AG08395 (cell line): ENCODE data around the gene A2M.
"Not testable (repeated sequence)": the region's sequence is repeated elsewhere in the genome, so short reads cannot be mapped to it uniquely, and the experiment has no call there.

ENCODE experiments used
- DNase-seq: peaks from one replicate; pipeline ENCODE4 v3.0.0; 2012; ENCODE audit warnings: mixed read lengths, low spot score

A2M gene

DNA sequence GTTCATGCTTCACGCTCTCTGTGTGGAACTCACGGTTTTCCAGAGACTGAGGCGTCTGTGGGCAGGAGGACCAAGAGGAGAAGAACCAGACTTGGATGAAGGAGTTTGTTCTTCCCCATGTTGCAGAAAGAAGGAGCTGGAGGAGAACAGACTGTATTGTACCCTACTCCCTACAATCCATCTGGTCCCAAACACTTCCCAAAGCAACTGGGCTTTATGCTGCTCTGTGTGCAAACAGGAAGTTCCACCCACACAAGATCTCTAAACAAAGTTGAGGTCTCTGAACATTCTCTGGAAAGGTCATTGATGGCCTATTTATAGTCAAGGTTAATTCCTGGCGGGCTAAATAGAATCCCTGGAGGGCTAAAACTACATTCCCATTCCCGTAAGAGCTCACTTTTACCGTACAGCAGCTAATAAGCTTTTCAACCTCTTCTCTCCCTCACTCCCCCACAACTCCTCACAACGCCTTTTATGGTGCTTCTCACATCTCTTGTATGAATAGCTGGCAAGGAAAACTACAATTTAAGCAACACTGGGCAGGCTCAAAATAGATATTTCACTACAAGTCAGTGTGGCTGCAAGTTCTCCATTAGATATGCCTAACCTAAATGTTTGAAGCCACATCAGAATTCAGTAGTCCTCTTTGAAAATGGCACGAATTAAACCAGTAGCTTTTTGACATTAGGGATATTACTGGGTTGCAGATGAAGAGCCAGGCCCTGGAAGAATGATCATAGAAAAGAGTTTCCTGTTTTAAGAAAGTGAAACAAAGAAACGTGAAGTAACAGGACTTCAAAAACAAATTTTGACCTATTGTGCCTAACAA, at the start of gene A2M:
TSS of gene A2M (minus strand) at position 189 of the 829 bp plus-strand sequence. CDS start at position 119, 70 bp downstream.
- no peak for DNase-seq

DNA sequence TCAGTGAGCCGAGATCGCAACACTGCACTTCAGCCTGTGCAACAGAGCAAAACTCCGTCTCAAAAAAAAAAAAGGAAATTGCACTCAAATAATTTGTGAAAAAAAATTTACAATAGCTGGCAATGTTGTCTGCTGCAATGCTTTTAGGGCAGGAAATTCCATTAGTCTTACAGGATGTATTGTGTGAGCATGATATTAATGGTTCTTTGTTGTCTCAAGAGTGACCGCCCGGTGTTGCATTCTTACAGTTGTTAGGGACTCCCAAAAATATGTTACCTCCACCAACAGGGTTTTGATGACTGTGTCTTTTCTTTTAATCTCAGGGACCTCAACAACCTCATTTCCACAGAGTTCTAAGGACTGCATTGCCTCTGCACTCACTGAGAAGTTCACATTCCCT, 47.7 kb upstream of the A2M start:
- no peak for DNase-seq

DNA sequence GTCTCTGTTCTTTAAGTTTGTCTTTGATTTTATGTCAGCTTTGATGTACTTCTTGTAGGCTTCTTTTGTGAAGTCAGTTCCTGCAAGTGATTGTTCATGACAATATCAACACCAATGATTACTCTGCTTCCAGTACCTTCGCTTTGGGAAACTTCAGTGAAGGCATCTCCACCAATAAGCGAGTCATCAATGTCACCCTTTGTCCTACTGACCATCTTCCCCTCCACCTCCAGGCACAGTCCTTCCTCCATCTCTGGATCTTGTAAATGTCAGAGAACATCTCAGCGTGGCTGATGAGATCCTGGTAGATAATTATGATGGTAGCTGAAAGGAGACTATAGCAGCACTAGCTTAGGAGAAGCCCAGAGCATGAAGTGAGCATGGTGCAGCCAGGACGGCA, 40.4 kb upstream of the A2M start:
- no peak for DNase-seq

DNA sequence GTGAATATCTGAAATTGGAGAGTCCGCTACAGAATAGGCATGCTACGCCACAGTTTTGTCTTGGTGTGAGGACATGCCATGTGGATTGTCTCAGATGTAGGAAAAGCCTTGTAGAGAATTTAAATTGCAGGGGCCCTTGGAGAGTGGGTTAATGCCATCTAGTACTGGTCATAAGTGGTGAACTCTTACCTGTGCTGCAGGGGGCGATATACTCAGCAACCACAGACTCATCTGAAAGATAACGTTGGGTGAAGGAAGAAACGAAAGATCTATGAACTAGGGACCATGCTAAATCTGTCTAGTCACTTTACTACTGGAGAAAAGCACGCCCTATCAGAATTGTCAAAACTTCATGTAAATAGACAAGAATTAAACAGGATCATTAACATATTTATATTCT, 33.7 kb upstream of the A2M start:
- no peak for DNase-seq

DNA sequence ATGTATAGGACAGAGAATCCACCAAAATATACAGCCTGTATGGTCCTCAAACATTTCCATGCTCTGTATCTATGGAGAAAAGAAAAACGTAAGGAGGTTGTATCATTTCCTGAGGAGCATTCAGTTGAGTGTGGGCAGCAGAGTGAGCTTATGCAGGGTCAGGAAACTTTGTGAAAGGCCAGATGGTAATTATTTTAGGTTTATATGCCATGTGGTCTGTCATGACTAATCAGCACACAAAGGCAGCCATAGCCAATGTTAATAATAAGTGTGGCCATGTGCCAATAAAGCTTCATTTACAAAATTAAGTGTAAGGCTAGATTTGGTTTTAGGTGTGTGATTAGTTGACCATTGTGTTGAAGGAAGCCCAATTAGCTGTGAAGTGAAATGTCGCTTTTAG, 33.2 kb upstream of the A2M start:
- no peak for DNase-seq

DNA sequence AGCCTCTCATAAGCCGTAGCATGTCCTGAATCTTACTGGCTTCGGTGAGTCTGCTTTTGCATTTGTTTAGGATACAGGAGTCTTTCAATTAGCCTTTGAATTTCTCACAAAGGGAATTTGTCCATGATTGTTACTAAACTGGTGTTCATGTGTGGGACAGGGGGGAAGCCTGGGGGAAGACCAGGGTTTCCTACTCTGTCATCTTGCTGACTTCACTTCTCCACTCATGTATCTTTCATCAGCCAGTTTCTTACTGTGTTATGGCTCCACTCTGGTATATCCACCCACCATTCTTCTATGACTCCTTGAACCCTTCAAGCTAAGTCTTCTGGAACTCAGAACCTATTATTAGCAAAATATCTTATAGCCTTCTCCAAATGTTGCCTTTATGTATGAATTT, 31.7 kb upstream of the A2M start:
- no peak for DNase-seq

DNA sequence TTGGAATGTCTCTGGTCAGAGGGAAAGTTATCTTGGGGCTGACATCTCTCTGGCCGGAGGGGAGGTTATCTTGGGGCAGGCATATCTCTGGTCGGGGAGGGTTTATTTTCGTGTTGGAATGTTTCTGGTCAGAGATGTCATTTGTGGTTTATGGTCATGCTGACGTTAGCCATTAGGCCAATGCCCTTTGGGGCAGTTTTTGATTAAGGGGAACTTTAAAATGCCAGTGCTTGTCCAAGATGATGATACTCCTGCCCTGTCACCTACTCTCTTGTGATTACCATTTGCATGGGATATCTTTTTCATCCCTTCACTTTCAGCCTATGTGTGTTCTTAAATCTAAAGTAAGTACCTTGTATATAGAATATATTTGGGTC, 29.0 kb upstream of the A2M start:
- no peak for DNase-seq

DNA sequence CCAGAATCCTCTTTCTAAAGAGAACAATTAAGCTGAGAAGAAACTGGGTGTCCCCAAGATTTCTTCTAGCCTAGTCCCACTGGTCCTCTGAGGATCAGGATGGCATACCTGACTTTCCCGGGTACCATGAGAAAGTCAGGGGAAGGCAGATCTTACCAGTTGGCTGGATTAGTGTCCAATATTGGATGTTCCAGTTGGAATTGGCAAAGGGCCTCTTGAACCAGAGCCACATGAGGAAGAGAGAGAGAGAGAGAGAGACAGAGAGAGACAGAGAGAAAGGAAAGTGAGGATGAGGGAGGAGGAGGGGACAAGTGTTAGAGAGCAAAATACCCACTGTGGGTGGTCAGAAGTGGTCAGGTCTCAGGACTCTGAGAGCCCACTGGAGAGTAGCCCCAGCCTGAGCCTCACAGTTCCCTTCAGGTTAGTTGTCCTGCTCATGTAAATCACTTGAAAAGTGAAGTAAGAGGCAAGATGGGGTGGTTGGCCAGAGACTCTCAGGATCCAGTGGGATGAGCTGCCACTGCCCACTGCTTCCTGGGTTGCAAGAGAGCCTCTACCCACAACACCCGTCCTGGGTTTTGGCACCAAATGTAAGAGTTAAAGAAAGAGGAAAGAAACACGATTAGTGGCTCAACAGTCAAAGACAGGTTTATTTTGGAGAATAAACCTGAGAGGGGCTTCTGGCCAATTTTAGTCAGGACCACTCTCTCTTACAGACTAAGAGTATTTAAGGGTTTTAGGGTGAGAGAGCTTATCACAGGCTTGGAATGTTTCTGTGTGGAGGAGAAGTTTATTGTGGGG, 28.4 kb upstream of the A2M start:
- no peak for DNase-seq

DNA sequence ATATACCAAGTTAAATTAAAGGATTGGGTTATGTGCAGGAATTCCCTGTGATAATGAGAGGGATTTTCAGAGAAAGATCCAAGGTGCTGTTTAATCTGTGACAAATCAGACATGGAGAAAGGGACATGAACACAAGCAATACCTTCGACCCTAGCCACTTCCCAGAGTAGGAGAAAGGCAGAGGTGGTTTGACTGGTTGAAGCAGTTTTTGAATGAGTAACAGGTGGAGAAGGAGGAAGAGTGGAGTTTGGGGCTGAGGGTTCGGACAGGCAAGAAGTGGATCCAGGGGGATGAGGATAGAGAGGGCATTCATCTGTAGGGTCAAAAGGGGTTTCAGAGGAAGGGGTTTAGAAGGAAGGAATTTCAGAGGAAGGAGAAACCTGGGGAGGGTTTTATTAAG, 27.4 kb upstream of the A2M start:
- DNase-seq: no peak

DNA sequence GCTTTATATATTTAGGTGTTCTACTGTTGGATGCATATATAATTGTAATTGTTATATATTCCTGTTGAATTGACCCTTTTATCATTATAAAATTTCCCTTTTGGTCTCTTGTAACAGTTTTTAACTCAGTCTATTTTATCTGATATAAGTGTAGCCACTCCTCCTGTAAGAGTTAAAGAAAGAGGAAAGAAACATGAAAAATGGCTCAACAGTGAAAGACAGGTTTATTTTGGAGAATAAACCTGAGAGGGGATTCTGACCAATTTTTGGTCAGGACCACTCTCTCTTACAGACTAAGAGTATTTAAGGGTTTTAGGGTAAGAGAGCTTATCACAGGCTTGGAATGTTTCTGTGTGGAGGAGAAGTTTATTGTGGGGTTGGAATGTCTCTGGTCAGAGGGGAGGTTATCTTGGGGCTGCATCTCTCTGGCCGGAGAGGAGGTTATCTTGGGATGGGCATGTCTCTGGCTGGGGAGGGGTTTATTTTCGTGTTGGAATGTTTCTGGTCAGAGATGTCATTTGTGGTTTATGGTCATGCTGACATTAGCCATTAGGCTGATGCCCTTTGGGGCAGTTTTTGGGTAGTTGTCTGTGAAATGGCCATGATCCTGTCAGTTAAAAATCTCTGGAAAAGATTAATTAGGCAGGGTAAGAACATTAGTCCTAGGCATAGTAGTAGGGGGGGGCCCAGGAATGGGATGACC, 24.0 kb upstream of the A2M start:
- DNase-seq: not testable (repeated sequence)

DNA sequence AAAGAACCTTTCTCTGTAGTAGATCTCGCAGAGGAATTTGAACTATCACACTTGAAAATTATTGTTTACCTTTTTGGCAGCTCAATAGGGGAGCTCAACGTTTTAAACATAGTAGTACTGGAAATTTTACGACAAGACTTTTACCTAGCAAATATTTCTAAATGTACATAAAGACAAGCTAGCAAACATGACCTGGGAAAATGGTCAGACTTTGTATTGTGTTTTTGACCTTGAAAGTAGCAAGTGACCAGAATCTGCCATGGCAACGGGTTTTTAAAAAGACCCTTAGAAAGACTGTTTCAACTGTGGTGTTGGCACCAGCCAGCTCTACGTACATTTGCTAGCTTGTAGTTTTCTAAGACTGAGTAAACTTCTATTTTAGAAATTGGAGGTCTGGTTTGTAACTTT, 20.2 kb upstream of the A2M start:
- no peak for DNase-seq

DNA sequence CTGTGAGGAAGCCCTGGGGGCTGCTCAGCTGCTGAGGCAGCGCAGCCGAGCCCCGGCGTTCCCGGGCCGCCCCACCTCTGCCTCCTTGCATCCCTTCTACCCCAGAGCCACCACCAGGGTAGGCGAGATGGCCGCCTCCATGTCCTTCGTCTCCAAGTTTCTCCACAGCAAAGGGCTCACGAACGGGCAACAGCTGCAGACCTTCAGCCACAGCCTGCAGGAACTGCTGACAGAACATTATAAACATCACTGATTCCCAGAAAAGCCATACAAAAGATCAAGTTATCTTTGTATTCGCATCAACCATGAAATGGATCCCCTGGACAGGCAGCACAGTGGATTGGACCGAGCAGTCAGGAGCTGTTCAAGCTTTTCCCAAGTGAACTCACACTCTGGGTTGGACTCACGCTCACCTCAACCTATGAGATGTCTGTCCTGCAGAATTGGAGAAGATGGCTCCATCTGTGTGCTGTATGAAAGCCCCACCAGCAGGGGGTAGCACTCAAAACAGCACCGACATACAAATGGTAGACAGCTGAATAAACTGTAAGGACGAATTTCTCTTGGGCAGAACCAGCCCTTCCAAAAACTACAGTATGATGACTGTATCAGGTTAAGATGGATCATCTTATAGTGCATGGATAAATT, 19.4 kb upstream of the A2M start:
- DNase-seq: no peak

DNA sequence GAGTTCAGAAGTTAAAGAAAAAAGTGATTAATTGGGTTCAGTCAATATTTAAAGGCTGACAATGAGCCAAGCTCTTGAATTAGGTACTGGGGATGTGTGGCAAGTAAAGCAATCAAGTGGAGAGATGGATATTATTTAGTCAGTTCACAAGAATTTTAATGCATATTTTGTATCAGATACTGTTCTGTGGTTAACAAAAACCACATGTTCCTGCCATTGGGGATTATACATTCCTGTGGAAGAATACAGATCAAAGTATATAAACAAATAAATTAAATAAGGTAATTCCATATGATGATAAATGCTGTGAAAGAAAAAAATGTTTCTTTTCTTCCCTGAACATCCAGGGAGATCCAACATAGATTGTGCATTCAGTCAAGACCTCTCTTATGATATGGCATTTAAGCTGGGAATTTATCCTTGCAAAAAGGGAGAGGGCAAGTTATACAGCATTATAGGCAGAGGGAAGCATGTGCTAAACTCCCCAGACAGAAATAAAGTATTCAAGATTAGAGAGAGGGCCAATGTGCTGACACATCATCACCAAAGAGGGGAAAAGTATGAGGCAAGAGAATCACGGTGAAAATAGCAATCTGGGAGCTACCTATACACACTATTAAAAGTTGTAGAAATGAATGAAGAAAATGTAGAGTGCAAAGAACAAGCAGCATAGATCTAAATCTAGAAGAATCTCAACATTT, 17.6 kb upstream of the A2M start:
- DNase-seq: no peak

DNA sequence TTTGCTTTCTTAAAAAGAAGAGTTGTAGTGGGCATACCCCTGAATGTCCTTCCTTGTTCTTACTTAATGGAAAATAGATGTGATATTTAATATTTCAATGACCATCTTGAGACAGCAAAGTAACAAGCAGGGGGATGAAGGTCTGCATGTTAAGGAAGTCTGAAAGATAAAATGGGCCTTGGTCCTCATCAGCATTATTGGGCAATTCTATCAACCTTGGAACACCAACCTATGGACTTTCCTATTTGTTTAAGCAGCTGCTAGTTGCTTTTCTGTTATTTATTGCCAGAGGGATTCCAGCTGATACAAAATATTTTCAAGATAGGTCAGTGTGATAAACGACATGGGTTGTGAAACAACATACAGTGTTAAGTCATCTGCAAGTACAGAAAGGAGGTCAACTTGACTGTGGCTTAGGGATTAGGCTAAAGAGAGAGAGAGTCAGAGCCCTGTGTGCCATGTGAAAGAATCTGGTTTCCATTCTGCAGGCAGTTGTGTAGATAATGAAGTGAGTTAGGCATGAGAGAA, 16.4 kb upstream of the A2M start:
- no peak for DNase-seq

DNA sequence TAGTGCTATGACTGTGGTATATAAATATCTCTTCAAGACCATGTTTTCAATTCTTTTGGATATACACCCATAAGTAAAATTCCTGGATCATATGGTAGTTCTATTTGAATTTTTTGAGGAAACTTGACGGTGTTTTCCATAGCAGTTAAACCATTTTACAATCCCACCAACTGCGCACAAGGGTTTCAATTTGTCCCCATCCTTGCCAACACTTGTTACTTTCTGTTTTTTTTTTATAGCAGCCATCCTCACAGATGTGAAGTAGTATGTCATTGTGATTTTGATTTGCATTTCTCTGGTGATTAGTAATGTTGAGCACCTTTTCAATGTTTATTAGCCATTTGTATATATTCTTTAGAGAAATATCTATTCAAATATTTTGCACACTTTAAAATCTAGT, 14.5 kb upstream of the A2M start:
- DNase-seq: no peak

DNA sequence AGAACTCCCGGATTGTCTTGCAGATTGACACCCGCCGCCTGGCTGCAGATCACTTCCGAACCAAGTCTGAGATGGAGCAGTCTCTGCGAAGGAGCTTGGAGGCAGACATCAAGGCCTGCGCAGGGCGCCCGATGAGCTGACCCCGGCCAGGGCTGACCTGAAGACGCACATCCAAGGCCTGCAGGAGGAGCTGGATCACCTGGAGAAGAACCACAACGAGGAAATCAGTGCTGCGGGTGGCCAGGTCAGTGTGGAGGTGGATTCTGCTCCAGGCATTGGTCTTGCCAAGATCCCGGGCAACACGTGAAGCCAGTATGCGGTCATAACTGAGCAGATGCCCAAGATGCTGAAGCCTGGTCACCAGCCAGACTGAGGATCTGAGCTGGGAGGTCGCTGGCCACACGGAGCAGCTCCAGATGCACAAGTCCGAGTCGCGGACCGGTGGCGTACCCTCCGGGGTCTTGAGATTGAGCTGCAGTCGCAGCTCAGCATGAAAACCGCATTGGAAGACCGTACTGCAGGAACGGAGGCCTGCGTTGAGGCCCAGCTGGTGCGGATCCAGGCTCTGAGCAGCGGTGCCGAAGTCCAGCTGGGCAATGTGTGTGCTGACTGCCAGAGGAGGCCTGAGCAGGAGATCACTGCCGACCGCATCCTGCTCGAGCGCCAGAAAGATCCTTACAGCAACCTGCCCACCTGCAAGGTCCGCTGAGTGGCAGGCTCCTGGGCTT, 12.4 kb upstream of the A2M start:
- DNase-seq: no peak

DNA sequence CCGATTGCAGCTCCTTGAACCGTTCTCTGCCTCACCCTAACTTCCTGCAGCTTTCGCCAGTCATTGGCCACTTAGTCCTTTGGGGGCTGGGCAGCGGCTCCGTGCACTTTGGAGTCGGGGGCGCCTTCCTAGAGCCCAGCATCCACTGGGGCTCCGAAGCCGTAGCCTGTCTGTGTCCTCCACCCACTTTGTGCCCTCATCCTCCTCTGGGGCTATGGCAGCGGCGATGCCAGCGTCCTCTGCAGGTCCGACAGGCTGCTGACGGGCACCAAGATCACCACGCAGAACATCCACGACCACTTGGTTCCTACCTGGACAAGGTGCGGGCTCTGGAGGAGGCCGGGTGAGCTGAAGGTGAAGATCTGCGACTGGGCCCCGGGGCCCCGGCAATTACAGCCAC, 11.8 kb upstream of the A2M start:
- DNase-seq: no peak

DNA sequence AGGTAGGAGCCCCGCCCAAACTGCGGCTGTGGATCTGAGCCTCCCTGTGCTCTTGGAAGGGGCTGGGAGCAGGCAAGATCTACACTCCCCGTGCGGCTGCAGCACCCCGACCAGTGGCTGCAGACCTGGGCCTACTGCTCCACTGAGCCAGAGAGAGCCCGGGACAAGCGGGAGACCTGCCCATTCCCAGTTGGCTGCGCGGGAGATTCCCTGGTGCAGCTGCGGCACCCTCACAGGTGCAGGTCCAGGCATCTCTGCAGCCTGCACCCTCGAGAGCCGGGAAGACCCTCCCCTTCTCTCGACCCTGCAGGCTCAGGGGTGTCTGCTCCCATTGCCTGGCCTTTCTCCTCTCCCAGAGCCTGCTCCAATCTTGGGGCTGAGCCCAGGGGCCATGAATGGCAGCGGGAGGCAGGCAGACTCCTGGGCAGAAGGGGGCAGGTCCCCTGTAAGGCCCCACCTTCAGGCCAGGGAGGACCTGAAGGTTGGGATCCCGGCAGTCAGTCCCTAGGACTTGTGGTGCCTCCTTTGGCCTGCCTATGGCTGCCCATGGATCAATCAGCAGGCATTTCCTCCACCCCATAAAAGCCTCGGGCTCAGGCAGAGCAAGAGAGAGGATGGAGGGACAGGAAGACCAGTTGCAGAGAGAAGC, 8.8 kb upstream of the A2M start:
- DNase-seq: no peak

DNA sequence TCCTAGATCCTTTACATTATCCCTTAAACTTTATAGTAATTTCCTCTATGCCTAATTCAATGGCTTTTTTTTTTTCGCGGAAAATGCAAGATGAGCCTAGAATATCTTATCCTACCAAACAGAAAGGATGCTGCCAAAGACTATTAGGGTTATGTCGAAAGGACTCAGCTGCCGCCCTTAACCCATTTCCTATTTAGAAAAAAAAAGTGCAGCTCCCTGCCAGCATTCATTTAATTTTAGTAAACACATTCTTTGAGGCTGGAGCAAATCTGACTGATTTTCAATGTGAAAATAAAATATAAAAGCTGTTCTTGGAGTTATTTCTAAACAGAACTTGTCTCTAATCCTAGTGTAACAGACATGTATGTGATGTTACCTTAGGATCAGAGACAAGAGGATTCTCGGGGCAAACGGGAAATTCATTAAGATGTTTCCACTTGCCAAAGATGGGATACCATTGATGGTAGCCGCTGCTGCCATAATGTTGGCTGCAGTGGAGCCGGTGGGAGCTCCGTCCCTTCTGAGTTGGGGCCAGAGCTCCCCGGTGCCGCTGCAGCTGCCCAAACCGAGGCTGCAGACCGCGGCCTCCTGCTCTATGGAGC, 8.2 kb upstream of the A2M start:
- DNase-seq: no peak

DNA sequence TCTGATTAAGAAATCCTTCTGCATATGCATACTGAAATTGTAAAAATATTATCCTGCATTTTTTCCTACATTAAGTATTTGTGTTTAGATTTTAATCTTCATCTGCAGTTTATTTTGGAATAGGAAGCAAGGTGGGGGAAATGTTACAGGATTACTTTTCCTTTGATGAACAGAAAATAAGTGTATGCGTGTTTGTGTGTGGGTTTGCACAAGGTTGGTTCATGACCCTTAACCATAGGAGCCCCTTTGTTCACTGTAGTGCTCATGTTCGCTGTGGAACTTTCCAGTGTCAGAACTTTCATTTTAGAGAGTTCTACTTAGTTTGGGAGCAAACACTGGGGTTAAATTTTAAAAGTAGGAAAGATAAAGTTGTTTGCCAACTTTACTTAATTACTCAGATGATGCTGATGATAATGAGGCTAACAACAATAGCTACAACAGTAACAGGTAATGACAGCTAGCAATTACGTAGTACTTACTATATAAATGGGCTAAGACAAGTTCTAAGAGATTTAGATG, 6.4 kb upstream of the A2M start:
- DNase-seq: no peak
